ENCODE measurements around the gene PRAME.

- no peak for TF ChIP-seq ESRRG (CRISPR knock-in tag; IDR thresholded peaks at IDR 0.05)
- no peak for TF ChIP-seq OSR1 (CRISPR knock-in tag; IDR thresholded peaks at IDR 0.05)
- no peak for TF ChIP-seq ZC3H10 (CRISPR knock-in tag; IDR thresholded peaks at IDR 0.05)
- no peak for TF ChIP-seq ZFP30 (CRISPR knock-in tag; IDR thresholded peaks at IDR 0.05)
- no peak for TF ChIP-seq CSDC2 (CRISPR knock-in tag; IDR thresholded peaks at IDR 0.05)
Observed at GRCh38 chr22:22553735-22554586, 5.1 kb downstream of the PRAME start.
